GM18507 (cell line): ENCODE measurements around the gene RASIP1.
"Not testable (repeated sequence)": the region's sequence is repeated elsewhere in the genome, so short reads cannot be mapped to it uniquely, and the experiment has no call there.

ENCODE experiments used
- DNase-seq: peaks from one replicate; pipeline ENCODE4 v3.0.0; 2011; ENCODE audit warnings: low read depth; ENCODE audit not compliant: insufficient read length; ENCODE audit errors: extremely low spot score
- FAIRE-seq: peaks from 2 replicates; lab custom pipeline; 2011; peaks lifted over from hg19 to GRCh38; lab: Jason Lieb, UNC

RASIP1 gene

GRCh38 chr19:48714759-48715675, 25.4 kb downstream of the RASIP1 start:
- DNase-seq (no peak), FAIRE-seq (peak; percentile 29)

- FAIRE-seq (peak; percentile 98), DNase-seq (peak; percentile 98)
These were observed 26.3 kb downstream of the RASIP1 start for GRCh38 chr19:48713864-48714755.

GRCh38 chr19:48713041-48713863, 27.2 kb downstream of the RASIP1 start:
- no peak for DNase-seq
- no peak for FAIRE-seq

GRCh38 chr19:48711106-48711662, 29.2 kb downstream of the RASIP1 start:
- FAIRE-seq (no peak), DNase-seq (no peak)

GRCh38 chr19:48708471-48708870, 31.9 kb downstream of the RASIP1 start:
- no peak for FAIRE-seq
- no peak for DNase-seq

- no peak for FAIRE-seq
- no peak for DNase-seq
These were observed 35.0 kb downstream of the RASIP1 start for GRCh38 chr19:48705431-48705830.

GRCh38 chr19:48703316-48703715, 37.1 kb downstream of the RASIP1 start:
- FAIRE-seq: no peak
- no peak for DNase-seq

- DNase-seq: no peak
- no peak for FAIRE-seq
These were observed 37.7 kb downstream of the RASIP1 start for GRCh38 chr19:48702701-48703100.

- no peak for DNase-seq
- no peak for FAIRE-seq
These were observed 42.4 kb downstream of the RASIP1 start for GRCh38 chr19:48698046-48698445.

GRCh38 chr19:48696353-48697010, 43.9 kb downstream of the RASIP1 start:
- DNase-seq: no peak
- no peak for FAIRE-seq

- DNase-seq: no peak
- FAIRE-seq: no peak
These were observed 44.6 kb downstream of the RASIP1 start, which contains the start of gene FUT2 for GRCh38 chr19:48695743-48696352. Gene FUT2 (plus strand): TSS chr19:48695971. CDS start chr19:48702957, 6,986 bp downstream.

GRCh38 chr19:48693629-48694028, 46.8 kb downstream of the RASIP1 start:
- DNase-seq, FAIRE-seq: not testable (repeated sequence)

- FAIRE-seq (no peak), DNase-seq (no peak)
These were observed 51.0 kb downstream of the RASIP1 start for GRCh38 chr19:48689449-48689848.

GRCh38 chr19:48687776-48688175, 52.6 kb downstream of the RASIP1 start:
- no peak for FAIRE-seq
- DNase-seq: no peak

GRCh38 chr19:48686637-48687036, 53.8 kb downstream of the RASIP1 start:
- not testable (repeated sequence) for FAIRE-seq, DNase-seq

- DNase-seq: no peak
- FAIRE-seq: no peak
These were observed 54.3 kb downstream of the RASIP1 start for GRCh38 chr19:48686088-48686487.

- DNase-seq (no peak), FAIRE-seq (no peak)
These were observed 54.8 kb downstream of the RASIP1 start for GRCh38 chr19:48685583-48685982.

- FAIRE-seq (no peak), DNase-seq (no peak)
These were observed 57.1 kb downstream of the RASIP1 start for GRCh38 chr19:48683349-48683748.
